ENCODE data around the gene ZBTB3. TPM values are rescaled to one million over a fixed set of nuclear protein-coding genes. Genes with fewer than 3 reads are reported as not detected.

The ZBTB3 gene
- total and polyA plus RNA-seq, 2 of the 8 experiments (the other 6 are each of a cell fraction or from before 2014, with no cell fraction given), result 30.2 to 76.9 TPM

- H3K4ac ChIP-seq (replicated peaks; ENCODE audit: insufficient read length, low read depth, low read length), result peak overlapping the region; percentile 75
- H2BK15ac ChIP-seq (ENCODE audit: low read length), result peak overlapping the region; percentile 33; the same call in 1 of the 2 replicates
- no peak for FAIRE-seq
- H3K79me2 ChIP-seq (ENCODE audit: control insufficient read depth in 1 of 2, insufficient read depth in 2 of 2, low read length in 2 of 2), result peaks cover 0 to 7% of the 10 kb centered on the region in 2 experiments; a peak in 1 of 4 replicates
- H3K4me2 ChIP-seq (ENCODE audit: insufficient read depth in 1 of 2, low read depth in 2 of 2, low read length in 2 of 2), result peak overlapping the region; percentile 99
- H3K4me1 ChIP-seq (replicated peaks in 1 of 4; ENCODE audit: control insufficient read depth in 3 of 4, insufficient read depth in 4 of 4, low read length in 3 of 4), result peaks cover 7 to 34% (median 20%) of the 10 kb centered on the region in 4 experiments
- 0 out of 2 replicates have a peak overlapping the region, but pooled peaks have one; percentile 66 for H2BK20ac ChIP-seq (ENCODE audit: low read length)
- no peak overlapping the region for H3K14ac ChIP-seq (ENCODE audit: insufficient read length)
- peak overlapping the region; percentile 49 to 83 (median 82) for H3K4me3 ChIP-seq (ENCODE audit: extremely low read depth in 1 of 4, insufficient read depth in 2 of 4, low read depth in 3 of 4, low read length in 4 of 4)
- H2BK12ac ChIP-seq (ENCODE audit: low read depth, low read length), result peak overlapping the region; percentile 86; the same call in 1 of the 2 replicates
- H4K91ac ChIP-seq (replicated peaks; ENCODE audit: insufficient read length, low read length), result peak overlapping the region; percentile 67
- no peak overlapping the region for H4K8ac ChIP-seq (ENCODE audit: extremely low read depth, insufficient read depth, low read length)
- H4K5ac ChIP-seq (ENCODE audit: insufficient read length, low read depth, low read length), result peak overlapping the region; percentile 38
- peaks cover 4 to 15% (median 7%) of the 10 kb centered on the region in 4 experiments; a peak in 6 of 8 replicates for H3K36me3 ChIP-seq (ENCODE audit: control insufficient read depth in 2 of 4, insufficient read depth in 4 of 4, low read length in 3 of 4)
- H2AK5ac ChIP-seq (ENCODE audit: low read depth, low read length), result no peak overlapping the region; the same call in 1 of the 2 replicates
- peak overlapping the region in 3 of 4 experiments; percentile 52 to 76 (median 63); a peak in 6 of 7 replicates for H3K9ac ChIP-seq (replicated peaks in 1 of 4; ENCODE audit: extremely low read depth in 1 of 4, low read depth in 3 of 4, low read length in 3 of 4)
- DNase-seq (ENCODE audit: low read depth in 1 of 2, low spot score in 2 of 2), result no peak
- peak overlapping the region; percentile 25 for H3K27ac ChIP-seq (ENCODE audit: low read depth, low read length)
- ChIA-PET POLR2A (ENCODE audit: partially characterized antibody) (interaction anchor here (0.7 to 61.4 kb wide), 28 partner anchors 8 to 150 kb away, joined by 3 to 2041 read pairs (median 8); partner anchors contain the start of genes C11orf98, CSKMT, EEF1G and EML3), CTCF (ENCODE audit: partially characterized antibody) (interaction anchor here (1.2 to 3.8 kb wide), 5 partner anchors 18 to 64 kb away, joined by 3 to 21 read pairs (median 9); partner anchors contain the start of genes C11orf98, CSKMT, LRRN4CL and TAF6L)
- peak overlapping the region; percentile 72 for H2BK120ac ChIP-seq (replicated peaks; ENCODE audit: low read depth, low read length)
- H3K18ac ChIP-seq (ENCODE audit: extremely low read depth, low read length), result peak overlapping the region; percentile 78
- H3K27me3 ChIP-seq (replicated peaks in 1 of 4; ENCODE audit: control insufficient read depth in 3 of 4, extremely low read depth in 1 of 4, insufficient read depth in 3 of 4, low read length in 3 of 4), result no peaks in the 10 kb centered on the region
- H3K79me1 ChIP-seq (ENCODE audit: low read depth, low read length), result no peaks in the 10 kb centered on the region; the same call in 1 of the 2 replicates
- peak overlapping the region; percentile 86 for H2BK5ac ChIP-seq (ENCODE audit: low read depth, low read length)
- TF ChIP-seq KDM4A (IDR thresholded peaks at IDR 0.05; ENCODE audit: low read depth, low read length, severe bottlenecking) (peak; percentile 2), RAD21 (IDR thresholded peaks at IDR 0.05 in 1 of 2, conservative IDR thresholded peaks at IDR 0.05 in 1 of 2; ENCODE audit: low read depth in 2 of 2, low read length in 2 of 2) (no peak)
- H3K9me3 ChIP-seq (ENCODE audit: insufficient read depth in 2 of 2, low read depth in 1 of 2, low read length in 1 of 2), result no peaks in the 10 kb centered on the region
- H4K20me1 ChIP-seq (replicated peaks in 1 of 2; ENCODE audit: control insufficient read depth in 1 of 2, insufficient read depth in 2 of 2, low read length in 2 of 2), result no peaks in the 10 kb centered on the region
- WGBS, 2 experiments (ENCODE audit: extremely low coverage in 1 of 2, insufficient coverage in 1 of 2, insufficient read length in 1 of 2, insufficient replicate concordance in 2 of 2, low coverage in 1 of 2, low lambda C conversion rate in 2 of 2, missing lambda C conversion rate in 1 of 2), result 3% methylated on average over 8 of the region's 8 CpGs; no CpG with 5 or more reads in 1 of the 2 experiments
- H3K56ac ChIP-seq (replicated peaks; ENCODE audit: insufficient read length, low read depth, low read length), result no peak overlapping the region
- H3K23ac ChIP-seq (ENCODE audit: insufficient read length), result no peak overlapping the region
- H2AFZ ChIP-seq (ENCODE audit: low read length), result no peak overlapping the region
- peaks cover 22% of the 10 kb centered on the region for H3K23me2 ChIP-seq (ENCODE audit: low read depth, low read length)
These were observed 47.1 kb downstream of the ZBTB3 start for GRCh38 chr11:62706850-62707247.
